ENCODE results near the gene HEATR5A. TPM values are rescaled to one million over a fixed set of nuclear protein-coding genes. Genes with fewer than 3 reads are reported as not detected.
"Not testable (repeated sequence)": the region's sequence is repeated elsewhere in the genome, so short reads cannot be mapped to it uniquely, and the experiment has no call there.

HEATR5A gene
- total RNA-seq, 1 donor from 2014 or later, result 57.7 TPM

- no peaks in the 10 kb centered on the region for H3K9me3 Mint-ChIP-seq (ENCODE audit: low read depth)
- peaks cover 15% of the 10 kb centered on the region for H3K4me1 Mint-ChIP-seq (ENCODE audit: low read depth)
- H3K4me3 Mint-ChIP-seq (ENCODE audit: unreplicated experiment), result no peak overlapping the region
- DNase-seq (ENCODE audit: low spot score), result no peak
- no peak for TF ChIP-seq CTCF (IDR thresholded peaks at IDR 0.05)
- H3K27me3 Mint-ChIP-seq (ENCODE audit: low read depth), result no peaks in the 10 kb centered on the region
- peak overlapping the region; percentile 62 for H3K27ac Mint-ChIP-seq (ENCODE audit: unreplicated experiment)
- peaks cover 16% of the 10 kb centered on the region for H3K36me3 Mint-ChIP-seq (ENCODE audit: low read depth)
Observed at GRCh38 chr14:31388687-31389413, 31.5 kb downstream of the HEATR5A start.

DNA sequence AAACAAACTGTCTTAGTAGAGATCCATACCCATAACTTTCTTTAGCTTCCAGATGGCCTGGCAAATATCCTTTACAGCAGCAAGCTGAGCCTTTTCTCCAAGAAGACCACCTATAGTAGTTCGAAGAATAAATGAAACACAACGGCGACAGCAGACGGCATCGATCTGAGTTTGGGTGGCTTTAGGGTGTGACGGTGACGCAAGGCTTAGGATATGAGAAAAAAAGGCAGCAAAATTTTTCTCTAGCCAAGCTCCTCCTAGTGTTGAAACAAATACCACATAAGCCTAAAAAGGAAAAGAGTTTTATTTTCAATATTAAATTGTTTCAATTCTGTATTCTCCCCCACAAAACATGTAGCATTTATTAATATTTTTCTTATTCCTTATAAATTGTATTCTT is 33.3 kb downstream of the HEATR5A start:
- Mint-ChIP-seq H3K9me3 (ENCODE audit: low read depth) (no peaks in the 10 kb centered on the region), H3K4me3 (ENCODE audit: unreplicated experiment) (no peak overlapping the region), H3K27ac (ENCODE audit: unreplicated experiment) (no peak overlapping the region), H3K4me1 (ENCODE audit: low read depth) (peaks cover 15% of the 10 kb centered on the region), H3K36me3 (ENCODE audit: low read depth) (peaks cover 11% of the 10 kb centered on the region), H3K27me3 (ENCODE audit: low read depth) (no peaks in the 10 kb centered on the region)
- no peak for TF ChIP-seq CTCF (IDR thresholded peaks at IDR 0.05)
- no peak for DNase-seq (ENCODE audit: low spot score)

DNA sequence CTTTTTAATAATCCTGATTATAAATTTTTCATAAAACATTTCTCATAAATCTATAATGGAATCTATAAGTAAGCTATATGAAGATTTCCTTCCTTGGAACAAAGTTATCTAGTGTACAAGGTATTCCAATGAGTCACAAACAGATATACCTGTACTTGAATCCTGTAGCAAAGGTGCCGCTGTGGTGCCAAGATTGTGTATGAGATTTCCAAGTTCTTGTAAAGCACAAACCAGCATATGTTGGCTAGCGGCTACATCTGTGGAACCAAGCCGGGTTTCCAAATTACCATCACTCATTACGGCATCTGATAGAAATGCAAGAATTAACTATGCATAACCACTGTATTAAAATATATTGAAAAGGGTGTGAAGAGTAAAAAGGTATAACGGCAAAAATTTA is 34.1 kb downstream of the HEATR5A start:
- peaks cover 16% of the 10 kb centered on the region for H3K36me3 Mint-ChIP-seq (ENCODE audit: low read depth)
- H3K27me3 Mint-ChIP-seq (ENCODE audit: low read depth), result no peaks in the 10 kb centered on the region
- no peak for DNase-seq (ENCODE audit: low spot score)
- no peaks in the 10 kb centered on the region for H3K9me3 Mint-ChIP-seq (ENCODE audit: low read depth)
- H3K4me3 Mint-ChIP-seq (ENCODE audit: unreplicated experiment), result no peak overlapping the region
- H3K27ac Mint-ChIP-seq (ENCODE audit: unreplicated experiment), result no peak overlapping the region
- TF ChIP-seq CTCF (IDR thresholded peaks at IDR 0.05), result no peak
- peaks cover 15% of the 10 kb centered on the region for H3K4me1 Mint-ChIP-seq (ENCODE audit: low read depth)

GRCh38 chr14:31382221-31382620 is 38.1 kb downstream of the HEATR5A start:
- Mint-ChIP-seq H3K4me3 (ENCODE audit: unreplicated experiment) (no peak overlapping the region), H3K27ac (ENCODE audit: unreplicated experiment) (no peak overlapping the region), H3K36me3 (ENCODE audit: low read depth) (peaks cover 15% of the 10 kb centered on the region), H3K9me3 (ENCODE audit: low read depth) (no peaks in the 10 kb centered on the region), H3K4me1 (ENCODE audit: low read depth) (no peaks in the 10 kb centered on the region), H3K27me3 (ENCODE audit: low read depth) (no peaks in the 10 kb centered on the region)
- DNase-seq (ENCODE audit: low spot score), result no peak
- no peak for TF ChIP-seq CTCF (IDR thresholded peaks at IDR 0.05)

- Mint-ChIP-seq H3K36me3 (ENCODE audit: low read depth) (peaks cover 14% of the 10 kb centered on the region), H3K4me1 (ENCODE audit: low read depth) (no peaks in the 10 kb centered on the region), H3K27ac (ENCODE audit: unreplicated experiment) (no peak overlapping the region), H3K9me3 (ENCODE audit: low read depth) (no peaks in the 10 kb centered on the region), H3K4me3 (ENCODE audit: unreplicated experiment) (no peak overlapping the region), H3K27me3 (ENCODE audit: low read depth) (no peaks in the 10 kb centered on the region)
- TF ChIP-seq CTCF (IDR thresholded peaks at IDR 0.05), result no peak
- no peak for DNase-seq (ENCODE audit: low spot score)
Observed at GRCh38 chr14:31380106-31380505, 40.2 kb downstream of the HEATR5A start.

- H3K4me3 Mint-ChIP-seq (ENCODE audit: unreplicated experiment); DNase-seq (ENCODE audit: low spot score); H3K9me3 Mint-ChIP-seq (ENCODE audit: low read depth); H3K27me3 Mint-ChIP-seq (ENCODE audit: low read depth); H3K4me1 Mint-ChIP-seq (ENCODE audit: low read depth); H3K27ac Mint-ChIP-seq (ENCODE audit: unreplicated experiment): not testable (repeated sequence)
- peaks cover 17% of the 10 kb centered on the region for H3K36me3 Mint-ChIP-seq (ENCODE audit: low read depth)
Observed at GRCh38 chr14:31379125-31379947, 41.0 kb downstream of the HEATR5A start.

All from chondrocyte (in vitro differentiated cells).